ENCODE data around the gene KIF2C.
"Not testable (repeated sequence)": the region's sequence is repeated elsewhere in the genome, so short reads cannot be mapped to it uniquely, and the experiment has no call there.

The KIF2C gene

DNA sequence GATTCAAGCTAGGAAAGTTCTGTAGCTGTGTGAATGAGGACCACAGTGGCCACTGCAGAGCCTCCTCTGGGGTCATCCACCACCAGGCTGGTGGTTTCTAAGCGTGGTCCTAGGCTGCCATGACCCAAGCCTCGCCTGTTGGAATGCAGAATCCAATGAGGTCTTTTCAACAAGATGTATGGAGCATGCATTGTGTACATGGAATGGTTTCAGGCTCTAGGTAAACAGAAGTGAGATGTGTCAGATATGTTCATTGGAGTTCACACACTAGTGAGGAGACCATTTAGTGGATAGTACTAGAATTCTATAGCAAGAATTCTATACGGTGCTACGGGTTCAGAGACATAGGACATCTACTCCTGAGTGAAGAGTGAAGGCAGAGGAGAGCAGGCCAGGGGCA is 19.4 kb upstream of the KIF2C start:
- DNase-seq, result no peak

DNA sequence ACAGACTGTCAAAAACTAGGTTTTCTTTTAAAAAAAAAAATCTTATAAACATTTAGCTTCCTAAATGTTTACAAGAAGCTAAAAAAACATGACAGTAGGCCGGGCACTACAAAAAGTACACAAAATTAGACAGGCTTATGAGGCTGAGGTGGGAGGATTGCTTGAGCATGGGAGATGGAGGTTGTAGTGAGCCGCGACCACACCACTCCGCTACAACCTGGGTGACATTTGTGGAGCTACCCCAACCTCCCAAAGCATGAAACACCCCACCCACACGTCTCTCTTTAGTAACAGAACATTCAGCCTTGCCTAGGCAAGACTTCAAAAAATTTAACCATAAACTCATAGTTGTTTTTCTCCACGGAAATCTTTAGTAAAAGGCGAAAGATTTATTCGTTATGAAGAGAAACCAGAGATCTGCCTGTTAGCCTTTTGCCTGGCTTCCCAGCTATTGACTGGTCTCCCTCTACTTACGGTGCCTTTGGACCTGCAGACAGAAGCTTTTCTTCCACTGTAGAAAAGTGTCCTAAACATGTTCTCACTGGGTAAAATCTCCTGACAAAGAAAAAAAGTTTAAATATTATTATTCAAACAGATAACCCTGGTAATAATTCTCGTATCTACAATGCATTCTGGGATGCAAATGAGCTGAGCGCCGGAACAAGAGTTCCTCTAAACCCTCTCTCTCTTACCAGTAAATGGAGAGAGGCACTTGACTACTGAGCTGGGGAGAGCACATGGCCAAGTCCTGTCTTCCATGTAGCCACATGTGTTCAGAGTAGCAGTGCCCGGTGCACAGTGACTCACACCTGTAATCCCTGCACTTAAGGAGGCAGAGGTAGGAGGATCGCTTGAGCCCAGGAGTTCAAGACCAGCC is 17.9 kb upstream of the KIF2C start:
- DNase-seq, result peak; percentile 84

DNA sequence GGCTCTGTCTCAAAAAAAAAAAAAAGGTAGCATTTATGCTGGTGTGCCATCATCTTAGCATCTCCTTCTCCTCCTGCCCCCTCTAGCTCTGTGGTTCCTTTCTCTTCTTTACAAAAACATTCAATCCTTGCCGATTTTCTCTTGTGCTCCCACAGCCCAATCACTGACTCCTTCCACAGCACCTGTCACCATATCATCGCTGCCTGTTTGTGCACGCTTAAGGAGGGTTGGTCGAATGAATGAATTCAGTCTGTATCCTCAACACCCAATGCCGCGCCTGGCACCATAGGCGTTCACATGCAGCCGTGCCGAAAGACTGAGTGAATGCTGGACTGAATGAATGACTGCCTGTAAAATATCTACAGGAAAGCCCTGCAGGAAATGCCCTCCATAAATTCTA is 16.6 kb upstream of the KIF2C start:
- no peak for DNase-seq

DNA sequence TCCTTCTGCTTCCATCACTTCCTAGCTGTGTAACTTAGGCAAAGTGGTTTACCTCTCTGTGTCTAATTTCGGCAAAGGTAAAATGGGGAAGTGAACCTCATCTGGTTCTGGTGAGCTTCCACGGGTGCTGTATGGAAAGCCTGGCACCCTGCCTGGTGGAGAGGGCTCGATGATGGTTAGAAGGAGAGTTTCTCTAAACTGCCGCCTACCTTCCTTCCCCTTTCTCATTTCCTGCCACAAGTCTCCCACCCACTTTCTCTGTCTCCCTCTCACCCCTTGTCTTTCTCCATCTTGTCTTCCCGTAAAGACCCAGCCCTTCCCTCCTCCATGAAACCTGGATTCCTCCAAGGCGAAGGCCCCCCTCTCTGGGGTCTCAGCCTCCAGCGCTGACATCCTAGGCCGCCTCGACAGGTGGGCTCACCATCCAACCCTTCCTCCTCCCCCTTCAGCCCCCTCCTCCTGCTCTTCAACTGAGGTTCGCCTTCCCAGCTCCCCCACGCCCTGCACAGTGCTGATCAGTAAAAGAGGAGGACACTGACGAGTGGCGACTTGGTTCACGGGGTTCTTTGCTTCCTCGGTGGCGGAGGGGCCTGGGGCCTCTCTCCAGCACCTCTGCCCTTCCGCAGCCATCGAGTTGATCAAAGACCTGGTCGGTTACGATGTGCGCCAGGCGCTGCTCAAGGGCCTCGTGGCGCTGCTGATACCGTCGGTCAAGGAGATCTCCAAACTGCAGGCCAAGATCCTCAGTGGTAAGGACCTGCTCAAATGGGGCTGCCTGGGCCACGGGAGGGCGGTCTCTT is 15.9 kb upstream of the KIF2C start:
- peak; percentile 24 for DNase-seq

DNA sequence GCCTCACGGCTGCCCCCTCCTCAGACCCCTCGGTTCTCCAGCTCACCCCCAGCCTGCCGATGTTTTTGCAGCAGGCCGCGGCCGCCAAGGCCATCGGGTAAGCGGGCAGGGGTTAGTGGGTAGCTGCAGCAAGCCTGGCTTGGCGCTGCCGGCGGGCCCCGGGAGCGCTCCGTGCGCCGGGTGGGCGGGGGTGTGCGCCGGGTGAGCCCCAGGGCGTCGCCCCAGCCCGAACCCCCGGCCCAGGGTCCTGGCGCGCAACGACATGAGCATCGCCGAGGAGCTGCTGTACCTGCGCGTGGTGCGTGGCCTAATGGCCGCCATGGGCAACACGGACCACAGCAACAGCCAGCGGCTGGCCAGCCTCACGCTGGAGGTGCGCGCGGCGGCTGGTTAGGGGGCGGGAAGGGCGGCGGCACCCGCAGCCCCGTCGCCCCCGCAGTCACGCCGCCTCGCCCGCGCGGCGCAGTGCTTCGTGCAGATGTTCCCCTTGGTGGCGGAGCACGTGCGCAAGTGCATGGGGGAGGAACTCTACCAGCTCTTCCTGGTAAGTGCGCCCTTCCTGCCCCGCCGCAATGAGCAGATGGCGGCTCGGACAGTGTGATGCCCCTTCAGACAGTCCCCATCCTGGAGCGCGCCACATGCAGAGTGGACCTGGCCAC is 15.2 kb upstream of the KIF2C start:
- DNase-seq, result no peak

DNA sequence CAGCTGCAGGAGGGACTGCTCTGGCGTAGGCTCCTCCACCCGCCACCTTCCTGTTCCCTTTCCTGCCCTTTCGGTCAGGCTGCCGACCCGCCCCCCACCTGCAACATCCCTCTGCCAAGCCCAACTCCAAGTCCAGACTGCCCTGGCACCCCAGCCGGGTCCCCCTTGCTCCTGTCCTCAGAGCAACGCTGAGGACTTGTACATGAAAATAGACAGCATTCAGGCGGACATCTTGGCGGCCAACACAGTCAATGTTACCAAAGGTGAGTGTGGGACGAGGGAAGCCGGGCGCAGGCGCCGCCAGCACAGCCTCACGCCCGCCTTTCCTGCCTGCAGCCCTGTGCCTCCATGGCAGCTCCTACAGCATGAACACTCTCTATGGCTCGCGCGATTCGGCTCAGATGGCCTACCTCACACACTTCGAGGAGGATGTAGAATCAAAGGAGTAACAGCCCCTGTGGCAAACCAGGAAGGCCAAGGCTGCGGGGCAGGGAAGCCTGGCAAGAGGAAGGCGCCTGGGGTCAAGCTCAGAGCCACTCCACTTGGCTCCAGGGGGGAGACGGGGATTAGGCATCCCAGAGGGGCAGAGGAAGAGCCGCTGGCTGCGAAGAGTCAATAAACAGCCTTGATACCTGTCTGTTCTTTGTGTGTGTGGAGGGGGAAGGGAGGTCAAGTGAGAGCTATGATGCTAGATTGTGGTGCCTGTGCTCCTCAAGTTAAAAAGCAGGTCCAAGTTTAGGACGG is 14.5 kb upstream of the KIF2C start:
- no peak for DNase-seq

DNA sequence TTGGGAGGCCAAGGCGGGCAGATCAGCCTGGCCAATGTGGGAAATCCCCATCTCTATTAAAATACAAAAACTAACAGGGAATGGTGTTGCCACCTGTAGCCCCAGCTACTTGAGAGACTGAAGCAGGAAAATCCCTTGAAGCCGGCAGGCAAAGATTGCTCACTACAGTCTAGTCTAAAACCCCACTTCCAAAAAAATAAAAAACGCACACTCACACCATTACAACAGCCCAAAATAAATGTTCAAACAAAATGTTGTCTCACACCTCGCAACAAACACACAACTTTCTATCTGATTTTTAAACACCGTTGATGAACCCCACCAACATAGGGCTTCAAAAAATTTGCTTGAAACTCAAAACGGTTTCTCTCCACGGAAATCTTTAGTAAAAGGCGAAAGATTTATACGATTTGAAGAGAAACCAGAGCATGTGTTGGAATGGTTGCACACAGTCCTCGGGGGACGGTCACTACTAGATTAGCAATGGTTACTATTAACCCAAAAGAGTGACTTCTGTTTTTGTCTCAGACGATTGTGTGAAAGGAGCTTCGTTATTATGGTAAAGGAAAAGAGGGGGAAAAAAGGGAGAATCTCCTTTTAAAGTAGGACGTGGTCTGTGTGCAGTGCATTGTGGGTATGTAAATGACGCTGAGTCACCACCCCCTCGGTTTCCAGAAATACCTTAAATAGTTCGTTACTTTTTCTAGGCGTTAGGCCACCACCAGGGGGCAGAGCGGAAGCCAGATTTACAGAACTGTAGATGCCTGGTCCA is 8.7 kb upstream of the KIF2C start, which contains the start of gene RNU5D-1:
Gene RNU5D-1 (minus strand): TSS at position 430 of the 772 bp plus-strand sequence.
- DNase-seq, result peak; percentile 95

DNA sequence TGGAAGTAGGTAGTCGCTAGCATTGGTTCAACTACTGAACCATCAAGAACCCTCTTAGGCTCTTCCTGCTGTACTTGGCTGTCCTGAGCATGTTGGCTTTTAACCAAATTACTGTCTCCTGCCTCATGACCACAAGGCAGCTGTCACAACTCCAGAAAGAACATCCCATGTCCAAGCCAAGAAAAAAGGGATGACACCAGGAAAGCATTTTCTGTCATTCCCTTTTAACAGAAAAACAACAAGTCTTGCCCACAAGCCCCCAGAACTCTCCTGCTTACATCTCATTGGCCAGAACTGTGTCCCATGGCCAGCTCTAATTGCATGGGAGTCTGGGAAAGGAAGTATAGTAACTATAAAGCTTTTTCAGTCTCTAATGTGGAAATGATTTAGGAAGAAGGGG is 6.3 kb upstream of the KIF2C start:
- DNase-seq, result no peak

DNA sequence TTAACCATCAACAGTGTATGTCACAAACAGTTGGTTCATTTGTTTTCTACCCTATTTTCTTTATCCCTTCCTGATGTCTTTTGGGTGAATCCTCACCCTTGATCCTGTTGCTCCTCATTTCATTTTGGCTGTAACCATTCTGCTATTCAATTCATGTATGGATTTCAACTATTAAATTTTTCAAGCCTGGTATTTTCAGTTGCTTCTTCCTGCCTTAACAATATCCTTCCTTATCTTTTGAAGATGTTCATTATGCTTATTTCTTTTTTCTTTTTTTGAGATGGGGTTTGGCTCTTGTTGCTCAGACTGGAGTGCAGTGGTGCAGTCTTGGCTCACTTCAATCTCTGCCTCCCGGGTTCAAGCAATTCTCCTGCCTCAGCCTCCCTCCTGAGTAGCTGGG is 5.9 kb upstream of the KIF2C start:
- DNase-seq, result no peak

DNA sequence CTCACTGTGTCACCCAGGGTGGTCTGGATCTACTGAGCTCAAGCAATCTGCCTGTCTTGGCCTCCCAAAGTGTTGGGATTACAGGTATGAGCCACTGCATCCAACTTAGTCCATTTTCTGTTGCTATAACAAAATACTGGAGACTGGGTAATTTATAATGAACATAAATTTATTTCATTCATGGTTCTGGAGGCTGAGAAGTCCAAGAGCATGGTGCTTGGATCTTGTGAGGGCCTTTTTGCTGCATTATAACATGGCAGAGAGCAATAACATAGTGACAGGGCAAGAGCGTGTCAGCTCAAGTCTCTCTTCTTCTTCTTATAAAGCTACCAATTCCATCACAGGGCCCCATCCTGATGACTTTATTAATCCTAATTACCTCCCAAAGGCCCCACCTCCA is 3.6 kb upstream of the KIF2C start:
- no peak for DNase-seq

DNA sequence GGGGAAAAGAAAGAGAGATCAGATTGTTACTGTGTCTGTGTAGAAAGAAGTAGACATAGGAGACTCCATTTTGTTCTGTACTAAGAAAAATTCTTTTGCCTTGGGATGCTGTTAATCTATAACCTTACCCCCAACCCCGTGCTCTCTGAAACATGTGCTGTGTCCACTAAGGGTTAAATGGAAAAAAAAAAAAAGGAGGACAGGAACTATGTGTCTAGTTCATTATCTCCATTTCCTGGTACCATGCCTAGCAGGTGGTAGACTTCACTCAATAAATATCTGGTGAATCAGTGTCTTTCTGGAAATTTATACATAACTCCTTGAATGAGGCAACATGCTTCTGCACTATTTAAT is 707 bp upstream of the KIF2C start:
- not testable (repeated sequence) for DNase-seq

DNA sequence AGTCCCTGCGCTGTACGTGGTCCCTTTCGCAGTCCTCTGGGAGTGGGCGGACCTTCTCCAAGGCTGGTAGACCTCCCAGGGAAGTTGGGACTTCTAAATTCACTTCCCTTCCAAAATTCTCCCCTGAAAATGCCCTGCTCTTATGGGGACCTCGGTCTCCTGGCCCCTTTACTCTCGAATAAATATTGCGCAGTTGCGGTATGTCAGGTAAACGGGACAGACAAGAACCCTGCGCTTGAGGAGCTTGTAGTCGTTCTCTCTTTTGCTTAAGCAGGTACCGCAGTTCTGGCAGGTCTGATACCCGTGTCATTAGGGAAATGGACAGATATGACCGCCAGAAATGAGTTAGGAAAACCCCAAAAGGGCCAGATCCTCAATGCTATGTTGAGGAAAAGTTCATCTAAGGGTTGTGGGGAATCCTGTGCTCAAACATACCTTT is 561 bp downstream of the KIF2C start:
- DNase-seq, result no peak

DNA sequence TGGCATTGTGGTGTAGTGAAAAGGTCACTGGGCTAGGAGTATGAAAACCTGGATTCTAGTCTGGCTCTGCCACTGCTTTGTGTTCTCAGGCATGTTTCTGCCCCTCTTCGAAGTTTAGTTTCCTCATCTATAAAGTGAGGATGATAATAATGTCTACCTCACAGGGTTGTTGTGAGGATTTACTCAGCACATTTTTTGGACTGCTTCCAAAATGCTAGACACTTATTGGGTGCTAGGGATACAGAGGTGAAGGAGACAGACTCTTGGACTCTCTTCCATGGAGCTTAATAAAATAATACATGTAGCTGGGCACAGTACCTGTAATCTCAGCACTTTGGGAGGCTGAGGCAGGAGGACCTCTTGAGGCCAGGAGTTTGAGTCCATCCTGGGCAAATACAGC is 3.6 kb downstream of the KIF2C start:
- no peak for DNase-seq

DNA sequence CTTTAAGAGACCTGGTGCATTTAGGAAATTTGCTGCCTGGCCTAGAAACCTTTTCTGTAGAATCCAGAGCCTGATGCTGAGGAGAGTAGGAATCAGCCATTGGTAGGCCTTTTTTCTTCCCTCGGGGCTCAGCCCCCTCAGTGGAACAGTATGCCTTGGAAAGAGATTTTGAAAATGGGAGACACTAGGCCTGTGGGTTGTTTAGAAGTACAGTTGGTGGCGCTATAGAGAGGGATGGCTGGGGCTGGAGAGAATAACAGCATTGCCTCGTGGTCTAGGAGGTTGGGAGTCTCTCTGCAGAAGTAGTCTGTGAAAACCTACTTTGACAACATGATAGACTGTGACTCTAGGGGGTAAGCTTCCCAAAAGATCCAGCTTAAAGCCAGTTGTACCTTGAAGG is 8.2 kb downstream of the KIF2C start:
- no peak for DNase-seq

DNA sequence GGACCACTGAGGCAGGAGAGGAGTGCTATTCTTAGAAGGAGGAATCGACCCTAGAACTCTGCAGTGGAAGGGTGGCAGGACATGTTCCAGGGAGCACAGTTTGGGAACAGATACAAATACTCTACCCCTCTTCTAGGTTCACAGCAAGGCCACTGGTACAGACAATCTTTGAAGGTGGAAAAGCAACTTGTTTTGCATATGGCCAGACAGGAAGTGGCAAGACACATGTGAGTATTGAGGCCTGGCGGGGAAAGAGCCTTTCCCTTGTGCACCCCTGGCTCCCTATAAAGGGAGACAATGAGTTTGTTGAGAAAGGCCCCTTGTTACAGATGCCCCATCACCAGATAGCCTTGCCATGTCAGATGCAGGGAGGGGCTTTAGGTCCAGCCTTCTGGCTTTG is 17.8 kb downstream of the KIF2C start:
- no peak for DNase-seq

DNA sequence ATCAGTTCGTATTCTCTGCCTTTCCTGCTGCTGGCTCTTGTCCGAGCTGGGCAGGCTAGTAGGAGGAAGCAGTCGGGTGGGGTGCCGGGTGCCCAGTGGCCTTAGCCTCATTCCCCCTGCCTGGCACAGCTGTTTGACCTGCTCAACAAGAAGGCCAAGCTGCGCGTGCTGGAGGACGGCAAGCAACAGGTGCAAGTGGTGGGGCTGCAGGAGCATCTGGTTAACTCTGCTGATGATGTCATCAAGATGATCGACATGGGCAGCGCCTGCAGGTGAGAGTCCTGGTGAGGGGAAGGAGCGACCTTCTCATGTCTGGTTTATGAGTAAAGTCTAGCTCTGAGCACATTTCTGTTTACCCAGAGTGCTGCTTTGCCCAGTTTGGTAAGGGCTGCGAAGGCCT is 19.4 kb downstream of the KIF2C start:
- no peak for DNase-seq

DNA sequence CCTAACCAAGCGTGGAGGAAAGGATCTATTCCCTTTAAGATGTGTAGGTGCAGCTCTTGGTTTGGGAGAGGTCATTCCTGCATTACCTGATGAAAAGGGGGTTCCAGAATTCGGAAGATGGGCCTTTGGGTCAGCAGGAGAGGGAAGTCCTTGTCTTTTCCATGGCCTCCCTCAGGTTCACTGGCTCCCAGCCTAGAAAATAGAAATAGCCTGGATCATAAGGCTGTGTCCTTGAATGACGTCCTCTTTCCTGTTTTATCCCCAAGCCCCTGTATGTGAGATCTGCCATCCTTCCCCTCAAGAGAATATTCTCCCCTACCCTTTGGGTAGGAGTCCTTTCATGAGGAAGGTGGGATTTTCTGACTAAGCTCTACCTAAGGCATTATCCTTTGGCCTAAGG is 21.2 kb downstream of the KIF2C start:
- no peak for DNase-seq

DNA sequence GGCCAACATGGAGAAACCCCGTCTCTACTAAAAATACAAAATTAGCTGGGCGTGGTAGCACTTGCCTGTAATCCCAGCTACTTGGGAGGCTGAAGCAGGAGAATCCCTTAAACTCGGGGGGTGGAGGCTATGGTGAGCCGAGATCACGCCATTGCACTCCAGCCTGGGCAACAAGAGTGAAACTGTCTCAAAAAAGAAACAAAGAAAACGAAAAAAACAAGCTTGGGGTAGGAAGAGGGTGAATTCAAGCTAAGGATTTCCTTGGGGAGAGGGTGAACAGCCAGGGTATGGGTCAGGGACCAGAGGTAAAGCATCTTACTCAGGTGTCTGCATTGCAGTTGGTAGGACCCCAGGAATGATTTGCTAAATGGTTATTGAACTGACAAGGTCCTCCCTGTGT is 26.8 kb downstream of the KIF2C start:
- not testable (repeated sequence) for DNase-seq

DNA sequence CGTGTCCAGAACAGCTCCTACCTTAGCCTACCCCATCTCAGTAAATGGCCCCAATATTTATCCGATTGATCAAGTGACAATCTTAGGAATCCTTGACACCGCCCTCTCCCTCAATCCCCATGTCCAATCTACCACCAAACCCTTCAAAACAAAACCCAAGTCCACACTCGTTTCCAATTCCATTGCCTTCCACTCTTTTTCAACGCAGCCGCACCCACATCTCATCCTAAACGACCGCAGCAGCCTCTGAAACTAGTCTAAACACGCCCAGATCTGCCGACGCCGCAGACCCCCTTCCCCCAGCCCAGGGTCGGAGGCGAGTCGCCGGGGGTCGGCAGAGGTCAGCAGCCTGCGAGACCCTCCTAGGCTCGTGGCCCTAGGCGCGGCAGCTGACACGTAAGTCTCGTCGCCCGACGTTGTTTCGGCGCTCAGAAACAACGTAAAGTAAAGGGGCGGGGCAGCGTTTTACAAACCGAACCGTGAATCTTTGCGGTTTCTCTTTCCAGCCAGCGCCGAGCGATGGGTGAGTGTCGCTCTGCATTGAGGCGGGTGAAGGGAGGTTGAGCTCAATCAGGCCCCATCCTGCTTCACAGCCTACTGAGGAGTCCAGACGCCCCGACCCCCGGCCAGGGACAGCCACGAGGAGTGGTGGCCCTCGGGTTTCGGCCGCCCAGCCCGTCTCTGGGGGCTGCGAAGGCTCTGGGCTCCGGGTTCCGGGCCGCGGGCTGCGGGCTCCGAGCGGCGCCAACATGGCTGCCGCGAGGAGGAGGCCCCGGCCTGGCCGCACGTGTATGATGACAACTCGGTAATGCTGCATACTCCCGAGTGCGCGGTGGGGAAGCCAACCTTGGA is 35.7 kb downstream of the KIF2C start, which contains the start of gene RPS8:
Gene RPS8 (plus strand): TSS at position 463 of the 852 bp plus-strand sequence. CDS start 57 bp downstream, at position 520.
- DNase-seq, result peak; percentile 90

DNA sequence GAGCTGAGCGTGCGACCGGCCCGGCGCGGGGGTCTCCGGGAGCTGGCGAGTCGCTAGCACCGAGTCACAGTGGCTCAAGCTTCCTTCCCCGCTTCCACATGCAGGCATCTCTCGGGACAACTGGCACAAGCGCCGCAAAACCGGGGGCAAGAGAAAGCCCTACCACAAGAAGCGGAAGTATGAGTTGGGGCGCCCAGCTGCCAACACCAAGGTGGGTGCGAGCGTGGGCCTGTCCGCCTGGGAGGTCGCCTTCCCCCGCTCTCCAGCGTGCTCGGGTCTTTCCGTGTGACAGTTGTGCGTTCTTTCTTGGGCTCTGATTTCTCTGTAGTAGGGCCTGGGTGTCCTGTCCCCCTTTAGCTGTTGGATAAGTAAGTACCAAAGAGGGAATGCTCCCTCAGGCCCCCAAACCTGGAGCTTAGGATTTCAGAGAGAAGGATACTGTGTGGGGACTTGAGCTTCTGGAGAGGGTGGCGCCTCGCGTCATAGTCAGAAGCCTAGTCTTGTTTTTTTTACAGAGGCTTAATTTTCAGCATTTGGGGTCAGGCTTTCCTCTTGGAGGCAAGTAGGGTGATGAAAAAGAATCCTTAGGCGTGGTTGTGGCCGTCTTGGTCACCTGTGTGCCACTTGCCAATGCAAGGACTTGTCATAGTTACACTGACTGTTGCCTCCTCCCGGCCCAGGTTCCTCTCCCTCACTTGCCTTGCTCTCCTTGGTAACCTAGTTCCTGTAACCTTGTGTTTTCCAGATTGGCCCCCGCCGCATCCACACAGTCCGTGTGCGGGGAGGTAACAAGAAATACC is 36.5 kb downstream of the KIF2C start:
- peak; percentile 37 for DNase-seq

Data from CD4-positive, alpha-beta T cell treated with Interleukin-4 for 4 hours (primary cell).